GM19324 (cell line): ENCODE measurements around the gene SAP30L.

ENCODE experiments used
- ATAC-seq: cut with Tn5 transposase; IDR thresholded peaks from one replicate; pipeline ENCODE4 v1.9.1; 2021; ENCODE audit warnings: mild to moderate bottlenecking, moderate library complexity; ENCODE audit not compliant: unreplicated experiment, low FRiP score

The SAP30L gene

GRCh38 chr5:154445422-154446194, at the start of gene SAP30L:
SAP30L (plus strand) TSS chr5:154445997; CDS start chr5:154446605, 608 bp downstream.
- ATAC-seq = peak; percentile 96

- no peak for ATAC-seq
These were observed 49.7 kb upstream of the SAP30L start for GRCh38 chr5:154396128-154396527.

GRCh38 chr5:154397652-154398406, 48.0 kb upstream of the SAP30L start:
- no peak for ATAC-seq

- no peak for ATAC-seq
These were observed 45.1 kb upstream of the SAP30L start for GRCh38 chr5:154400678-154401077.

GRCh38 chr5:154401355-154401754, 44.4 kb upstream of the SAP30L start:
- no peak for ATAC-seq

- ATAC-seq = no peak
These were observed 43.9 kb upstream of the SAP30L start for GRCh38 chr5:154401931-154402330.

- ATAC-seq = no peak
These were observed 43.2 kb upstream of the SAP30L start for GRCh38 chr5:154402611-154403010.

- no peak for ATAC-seq
These were observed 42.6 kb upstream of the SAP30L start for GRCh38 chr5:154403234-154403633.

GRCh38 chr5:154403776-154404387, 41.9 kb upstream of the SAP30L start:
- no peak for ATAC-seq

- ATAC-seq = peak; percentile 92
These were observed 40.6 kb upstream of the SAP30L start for GRCh38 chr5:154405078-154405792.

GRCh38 chr5:154406231-154406630, 39.6 kb upstream of the SAP30L start:
- no peak for ATAC-seq

- no peak for ATAC-seq
These were observed 39.0 kb upstream of the SAP30L start for GRCh38 chr5:154406826-154407225.

GRCh38 chr5:154408811-154409210, 37.0 kb upstream of the SAP30L start:
- no peak for ATAC-seq

- no peak for ATAC-seq
These were observed 36.5 kb upstream of the SAP30L start for GRCh38 chr5:154409230-154409840.

- no peak for ATAC-seq
These were observed 35.8 kb upstream of the SAP30L start for GRCh38 chr5:154410008-154410407.

GRCh38 chr5:154410786-154411185, 35.0 kb upstream of the SAP30L start:
- ATAC-seq = no peak

- no peak for ATAC-seq
These were observed 34.5 kb upstream of the SAP30L start for GRCh38 chr5:154411338-154411737.

- no peak for ATAC-seq
These were observed 33.5 kb upstream of the SAP30L start for GRCh38 chr5:154412316-154412715.

- ATAC-seq = no peak
These were observed 32.9 kb upstream of the SAP30L start for GRCh38 chr5:154412925-154413324.

GRCh38 chr5:154415114-154415513, 30.7 kb upstream of the SAP30L start:
- no peak for ATAC-seq
